Measurements from ENCODE around the gene INKA2. TPM values are rescaled to one million over a fixed set of nuclear protein-coding genes. Genes with fewer than 3 reads are reported as not detected.

Gene INKA2
- total and polyA plus RNA-seq, 9 donors: 27.3 to 61.9 (median 44.4) TPM

- Histone ChIP-seq H3K27me3 (ENCODE audit: control insufficient read depth, insufficient read depth, low read length) (no peaks in the 10 kb centered on the region), H3K36me3 (ENCODE audit: control insufficient read depth, insufficient read depth, low read length) (peaks cover 32% of the 10 kb centered on the region)
- WGBS (ENCODE audit: insufficient coverage): no CpG with 5 or more reads among the region's 9 CpGs
Measured at GRCh38 chr1:111707906-111708305, 31.3 kb downstream of the INKA2 start.

GRCh38 chr1:111706921-111707320 lies 32.3 kb downstream of the INKA2 start:
- Histone ChIP-seq H3K36me3 (ENCODE audit: control insufficient read depth, insufficient read depth, low read length) (peaks cover 35% of the 10 kb centered on the region), H3K9me3 (replicated peaks; ENCODE audit: control insufficient read depth, low read depth, low read length) (no peaks in the 10 kb centered on the region), H3K27ac (ENCODE audit: low read length) (no peak overlapping the region), H3K4me3 (ENCODE audit: low read length) (no peak overlapping the region), H3K27me3 (ENCODE audit: control insufficient read depth, insufficient read depth, low read length) (no peaks in the 10 kb centered on the region), H3K4me1 (ENCODE audit: control insufficient read depth, insufficient read depth, low read length) (no peaks in the 10 kb centered on the region)
- DNase-seq: no peak
- WGBS (ENCODE audit: insufficient coverage): no CpG with 5 or more reads among the region's 2 CpGs

More at GRCh38 chr1:111707906-111708305, 31.3 kb downstream of the INKA2 start:
- H3K9me3 ChIP-seq (replicated peaks; ENCODE audit: control insufficient read depth, low read depth, low read length): no peaks in the 10 kb centered on the region
- no peak overlapping the region for H3K27ac ChIP-seq (ENCODE audit: low read length)
- no peak overlapping the region for H3K4me3 ChIP-seq (ENCODE audit: low read length)
- DNase-seq: no peak
- no peaks in the 10 kb centered on the region for H3K4me1 ChIP-seq (ENCODE audit: control insufficient read depth, insufficient read depth, low read length)

GRCh38 chr1:111705841-111706240 lies 33.4 kb downstream of the INKA2 start:
- WGBS (ENCODE audit: insufficient coverage): no CpG with 5 or more reads among the region's 3 CpGs
- H3K4me1 ChIP-seq (ENCODE audit: control insufficient read depth, insufficient read depth, low read length): no peaks in the 10 kb centered on the region
- no peaks in the 10 kb centered on the region for H3K9me3 ChIP-seq (replicated peaks; ENCODE audit: control insufficient read depth, low read depth, low read length)
- H3K36me3 ChIP-seq (ENCODE audit: control insufficient read depth, insufficient read depth, low read length): peaks cover 41% of the 10 kb centered on the region
- no peak overlapping the region for H3K4me3 ChIP-seq (ENCODE audit: low read length)
- no peak for DNase-seq
- H3K27ac ChIP-seq (ENCODE audit: low read length): no peak overlapping the region
- H3K27me3 ChIP-seq (ENCODE audit: control insufficient read depth, insufficient read depth, low read length): no peaks in the 10 kb centered on the region

- H3K9me3 ChIP-seq (replicated peaks; ENCODE audit: control insufficient read depth, low read depth, low read length): no peaks in the 10 kb centered on the region
- H3K36me3 ChIP-seq (ENCODE audit: control insufficient read depth, insufficient read depth, low read length): peaks cover 49% of the 10 kb centered on the region
- no peak for DNase-seq
- H3K27ac ChIP-seq (ENCODE audit: low read length): no peak overlapping the region
- no peak overlapping the region for H3K4me3 ChIP-seq (ENCODE audit: low read length)
- H3K4me1 ChIP-seq (ENCODE audit: control insufficient read depth, insufficient read depth, low read length): no peaks in the 10 kb centered on the region
- no peaks in the 10 kb centered on the region for H3K27me3 ChIP-seq (ENCODE audit: control insufficient read depth, insufficient read depth, low read length)
Measured at GRCh38 chr1:111704776-111705175, 34.4 kb downstream of the INKA2 start.

- DNase-seq: no peak
- WGBS (ENCODE audit: insufficient coverage): 100% methylated on average over 1 of the region's 2 CpGs
- Histone ChIP-seq H3K9me3 (replicated peaks; ENCODE audit: control insufficient read depth, low read depth, low read length) (no peaks in the 10 kb centered on the region), H3K27me3 (ENCODE audit: control insufficient read depth, insufficient read depth, low read length) (no peaks in the 10 kb centered on the region), H3K4me1 (ENCODE audit: control insufficient read depth, insufficient read depth, low read length) (no peaks in the 10 kb centered on the region), H3K27ac (ENCODE audit: low read length) (no peak overlapping the region), H3K36me3 (ENCODE audit: control insufficient read depth, insufficient read depth, low read length) (peaks cover 52% of the 10 kb centered on the region), H3K4me3 (ENCODE audit: low read length) (no peak overlapping the region)
Measured at GRCh38 chr1:111704240-111704639, 35.0 kb downstream of the INKA2 start.

GRCh38 chr1:111702504-111703050 lies 36.6 kb downstream of the INKA2 start:
- H3K36me3 ChIP-seq (ENCODE audit: control insufficient read depth, insufficient read depth, low read length): peaks cover 51% of the 10 kb centered on the region
- H3K9me3 ChIP-seq (replicated peaks; ENCODE audit: control insufficient read depth, low read depth, low read length): no peaks in the 10 kb centered on the region
- no peak for DNase-seq
- no peaks in the 10 kb centered on the region for H3K4me1 ChIP-seq (ENCODE audit: control insufficient read depth, insufficient read depth, low read length)
- WGBS (ENCODE audit: insufficient coverage): no CpG with 5 or more reads among the region's 5 CpGs
- no peak overlapping the region for H3K27ac ChIP-seq (ENCODE audit: low read length)
- no peaks in the 10 kb centered on the region for H3K27me3 ChIP-seq (ENCODE audit: control insufficient read depth, insufficient read depth, low read length)
- no peak overlapping the region for H3K4me3 ChIP-seq (ENCODE audit: low read length)

- Histone ChIP-seq H3K27ac (ENCODE audit: low read length) (no peak overlapping the region), H3K4me1 (ENCODE audit: control insufficient read depth, insufficient read depth, low read length) (no peaks in the 10 kb centered on the region), H3K27me3 (ENCODE audit: control insufficient read depth, insufficient read depth, low read length) (no peaks in the 10 kb centered on the region), H3K9me3 (replicated peaks; ENCODE audit: control insufficient read depth, low read depth, low read length) (no peaks in the 10 kb centered on the region), H3K36me3 (ENCODE audit: control insufficient read depth, insufficient read depth, low read length) (peaks cover 39% of the 10 kb centered on the region), H3K4me3 (ENCODE audit: low read length) (no peak overlapping the region)
- no peak for DNase-seq
Measured at GRCh38 chr1:111699268-111699667, 39.9 kb downstream of the INKA2 start.

- Histone ChIP-seq H3K36me3 (ENCODE audit: control insufficient read depth, insufficient read depth, low read length) (peaks cover 27% of the 10 kb centered on the region), H3K9me3 (replicated peaks; ENCODE audit: control insufficient read depth, low read depth, low read length) (no peaks in the 10 kb centered on the region), H3K4me3 (ENCODE audit: low read length) (no peak overlapping the region), H3K27me3 (ENCODE audit: control insufficient read depth, insufficient read depth, low read length) (no peaks in the 10 kb centered on the region), H3K4me1 (ENCODE audit: control insufficient read depth, insufficient read depth, low read length) (no peaks in the 10 kb centered on the region), H3K27ac (ENCODE audit: low read length) (no peak overlapping the region)
- no peak for DNase-seq
Measured at GRCh38 chr1:111696330-111696729, 42.9 kb downstream of the INKA2 start.

- DNase-seq: no peak
- H3K36me3 ChIP-seq (ENCODE audit: control insufficient read depth, insufficient read depth, low read length): peaks cover 23% of the 10 kb centered on the region
Measured at GRCh38 chr1:111695801-111696200, 43.4 kb downstream of the INKA2 start.

GRCh38 chr1:111691886-111692285 lies 47.3 kb downstream of the INKA2 start:
- Histone ChIP-seq H3K36me3 (ENCODE audit: control insufficient read depth, insufficient read depth, low read length) (peaks cover 5% of the 10 kb centered on the region), H3K4me1 (ENCODE audit: control insufficient read depth, insufficient read depth, low read length) (peaks cover 3% of the 10 kb centered on the region), H3K9me3 (replicated peaks; ENCODE audit: control insufficient read depth, low read depth, low read length) (peaks cover 2% of the 10 kb centered on the region), H3K27me3 (ENCODE audit: control insufficient read depth, insufficient read depth, low read length) (no peaks in the 10 kb centered on the region), H3K27ac (ENCODE audit: low read length) (no peak overlapping the region), H3K4me3 (ENCODE audit: low read length) (no peak overlapping the region)
- WGBS (ENCODE audit: insufficient coverage): 100% methylated on average over 1 of the region's 1 CpG
- no peak for DNase-seq

More at GRCh38 chr1:111695801-111696200, 43.4 kb downstream of the INKA2 start:
- no peak overlapping the region for H3K27ac ChIP-seq (ENCODE audit: low read length)
- no peak overlapping the region for H3K4me3 ChIP-seq (ENCODE audit: low read length)
- no peaks in the 10 kb centered on the region for H3K4me1 ChIP-seq (ENCODE audit: control insufficient read depth, insufficient read depth, low read length)
- H3K27me3 ChIP-seq (ENCODE audit: control insufficient read depth, insufficient read depth, low read length): no peaks in the 10 kb centered on the region
- WGBS (ENCODE audit: insufficient coverage): no CpG with 5 or more reads among the region's 1 CpG
- no peaks in the 10 kb centered on the region for H3K9me3 ChIP-seq (replicated peaks; ENCODE audit: control insufficient read depth, low read depth, low read length)

GRCh38 chr1:111690306-111690617 lies 48.9 kb downstream of the INKA2 start:
- Histone ChIP-seq H3K9me3 (replicated peaks; ENCODE audit: control insufficient read depth, low read depth, low read length) (peaks cover 2% of the 10 kb centered on the region), H3K27me3 (ENCODE audit: control insufficient read depth, insufficient read depth, low read length) (no peaks in the 10 kb centered on the region), H3K27ac (ENCODE audit: low read length) (no peak overlapping the region), H3K36me3 (ENCODE audit: control insufficient read depth, insufficient read depth, low read length) (peaks cover 5% of the 10 kb centered on the region), H3K4me1 (ENCODE audit: control insufficient read depth, insufficient read depth, low read length) (peaks cover 3% of the 10 kb centered on the region), H3K4me3 (ENCODE audit: low read length) (no peak overlapping the region)
- DNase-seq: peak; percentile 92

Data from muscle of leg (tissue), 11 donors.